NCI-H128 (cell line): Measurements from ENCODE around the gene RFTN2.
"Not testable (repeated sequence)": the region's sequence is repeated elsewhere in the genome, so short reads cannot be mapped to it uniquely, and the experiment has no call there.

Source experiments
- DNase-seq: peaks from one replicate; lab custom pipeline; 2025; ENCODE audit not compliant: unreplicated experiment; lab: John Stamatoyannopoulos, UW

RFTN2 gene

DNA sequence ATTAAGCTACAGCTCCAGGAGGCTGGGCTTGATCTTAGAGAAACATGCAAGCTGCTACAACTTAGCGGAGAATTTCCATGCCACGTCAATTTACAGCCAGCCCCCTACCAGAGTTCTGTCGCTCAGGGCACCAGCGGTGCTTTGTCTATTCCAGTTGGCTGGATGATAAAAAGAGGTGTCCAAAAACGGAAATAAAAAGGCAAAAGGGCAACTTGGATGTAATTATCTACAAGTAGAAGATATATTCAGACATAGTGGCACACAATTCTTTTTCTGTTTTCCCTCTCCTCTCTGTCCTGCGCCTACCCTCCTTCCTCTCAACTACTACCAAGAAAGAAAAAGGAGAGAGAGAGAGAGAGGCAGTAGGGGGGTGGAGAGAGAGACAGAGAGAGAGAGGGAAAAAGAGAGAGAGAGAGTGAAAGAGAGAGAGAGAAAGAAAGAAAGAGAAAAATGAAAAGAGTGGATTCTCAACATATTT, 363 bp upstream of the RFTN2 start:
- DNase-seq = no peak

GRCh38 chr2:197674591-197674990, 796 bp downstream of the RFTN2 start:
- DNase-seq = no peak

DNA sequence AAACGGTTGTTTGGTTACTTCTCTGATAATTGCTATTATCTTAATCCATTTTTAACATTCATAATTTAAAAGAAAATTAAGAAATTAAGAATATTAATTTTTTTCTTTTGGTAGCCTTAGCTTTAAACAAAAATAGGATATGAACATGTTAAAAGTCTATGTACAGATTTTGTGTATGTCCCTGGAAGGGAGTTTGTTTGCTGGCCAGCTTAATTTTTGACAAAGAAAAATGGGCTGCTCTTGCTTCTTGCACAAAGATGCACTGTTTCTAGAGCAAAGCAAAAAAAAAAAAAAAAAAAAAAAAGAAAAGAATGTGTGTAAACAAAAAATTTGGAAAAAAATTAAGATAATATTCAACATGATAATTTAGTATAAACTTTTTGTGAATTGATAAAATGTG, 1.3 kb downstream of the RFTN2 start:
- DNase-seq = no peak

- no peak for DNase-seq
These were observed 1.8 kb downstream of the RFTN2 start for GRCh38 chr2:197673606-197674005.

DNA sequence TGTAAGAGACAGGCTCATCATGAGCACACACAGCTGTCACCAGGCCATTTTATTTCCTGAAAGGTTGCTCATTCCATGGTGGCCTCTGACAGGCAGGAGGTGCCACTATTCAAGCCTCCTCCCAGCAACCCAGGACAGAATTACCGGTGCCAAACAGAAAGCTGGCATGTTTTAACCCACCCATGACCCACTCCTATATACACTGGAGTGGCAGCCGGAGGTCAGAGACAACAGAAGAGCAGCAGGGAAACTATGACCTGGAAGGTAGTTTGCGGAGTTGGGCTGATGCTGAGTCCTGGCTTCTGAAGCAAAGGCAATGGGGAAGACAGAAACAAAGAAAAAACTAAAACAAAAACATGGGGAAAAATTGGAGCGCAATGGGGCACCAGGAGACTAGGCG, 2.3 kb downstream of the RFTN2 start:
- no peak for DNase-seq

- no peak for DNase-seq
These were observed 3.0 kb downstream of the RFTN2 start for GRCh38 chr2:197672371-197672893.

- no peak for DNase-seq
These were observed 6.3 kb downstream of the RFTN2 start for GRCh38 chr2:197669077-197669476.

DNA sequence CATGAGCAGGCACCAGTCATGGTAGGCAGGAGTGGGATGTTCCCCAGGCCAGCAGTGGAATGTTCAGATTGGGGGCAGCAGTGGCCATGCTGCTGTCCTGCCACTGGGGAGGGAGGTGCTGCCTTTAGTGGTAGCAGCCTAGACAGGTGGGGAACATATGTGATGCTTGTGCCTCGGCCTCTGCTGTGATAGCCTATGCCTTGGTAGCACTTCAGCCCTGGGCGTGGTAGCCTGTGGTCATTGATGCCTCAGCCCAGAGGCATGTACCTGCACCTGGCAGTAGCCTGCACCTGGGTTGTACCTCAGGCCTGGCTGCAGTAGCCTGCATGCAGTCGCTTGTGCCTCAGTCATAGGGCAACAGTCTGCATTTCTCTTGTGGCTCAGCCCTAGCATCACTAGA, 7.1 kb downstream of the RFTN2 start:
- no peak for DNase-seq

DNA sequence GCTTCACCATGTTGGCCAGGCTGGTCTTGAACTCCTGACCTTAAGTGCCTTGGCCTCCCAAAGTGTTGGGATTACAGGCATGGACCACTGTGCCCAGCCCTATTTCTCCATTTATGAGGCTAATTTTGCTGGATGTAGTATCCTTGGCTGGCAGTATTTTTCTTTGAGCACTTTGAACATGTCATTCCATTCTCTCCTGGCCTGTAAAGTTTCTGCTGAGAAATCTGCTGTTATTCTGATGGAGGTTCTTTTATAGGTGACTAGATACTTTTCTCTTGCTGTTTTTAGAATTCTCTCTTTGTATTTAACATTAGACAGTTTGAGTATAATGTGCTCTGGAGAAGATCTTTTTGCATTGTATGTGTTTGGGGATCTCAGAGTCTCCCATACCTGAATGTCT, 9.1 kb downstream of the RFTN2 start:
- no peak for DNase-seq

- DNase-seq = no peak
These were observed 13.8 kb downstream of the RFTN2 start for GRCh38 chr2:197661626-197662025.

DNA sequence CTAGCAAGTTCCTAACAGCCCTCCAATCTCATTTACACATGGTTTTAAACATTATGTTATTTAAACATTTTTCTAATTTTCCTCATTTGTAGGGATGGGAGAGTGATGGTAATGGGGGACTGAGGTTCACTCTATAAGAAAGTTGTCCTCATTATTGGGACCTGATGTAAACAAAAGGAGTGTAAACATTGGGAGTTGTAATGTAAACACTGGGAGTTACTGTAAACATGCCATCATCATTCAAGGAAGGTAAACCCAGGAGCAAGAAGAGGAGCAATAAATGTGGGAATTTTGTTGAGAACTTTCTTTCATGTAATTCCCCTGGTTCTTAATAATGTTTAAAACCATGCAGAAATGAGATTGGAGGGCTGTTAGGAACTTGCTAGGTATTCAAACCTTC, 17.8 kb downstream of the RFTN2 start:
- no peak for DNase-seq

DNA sequence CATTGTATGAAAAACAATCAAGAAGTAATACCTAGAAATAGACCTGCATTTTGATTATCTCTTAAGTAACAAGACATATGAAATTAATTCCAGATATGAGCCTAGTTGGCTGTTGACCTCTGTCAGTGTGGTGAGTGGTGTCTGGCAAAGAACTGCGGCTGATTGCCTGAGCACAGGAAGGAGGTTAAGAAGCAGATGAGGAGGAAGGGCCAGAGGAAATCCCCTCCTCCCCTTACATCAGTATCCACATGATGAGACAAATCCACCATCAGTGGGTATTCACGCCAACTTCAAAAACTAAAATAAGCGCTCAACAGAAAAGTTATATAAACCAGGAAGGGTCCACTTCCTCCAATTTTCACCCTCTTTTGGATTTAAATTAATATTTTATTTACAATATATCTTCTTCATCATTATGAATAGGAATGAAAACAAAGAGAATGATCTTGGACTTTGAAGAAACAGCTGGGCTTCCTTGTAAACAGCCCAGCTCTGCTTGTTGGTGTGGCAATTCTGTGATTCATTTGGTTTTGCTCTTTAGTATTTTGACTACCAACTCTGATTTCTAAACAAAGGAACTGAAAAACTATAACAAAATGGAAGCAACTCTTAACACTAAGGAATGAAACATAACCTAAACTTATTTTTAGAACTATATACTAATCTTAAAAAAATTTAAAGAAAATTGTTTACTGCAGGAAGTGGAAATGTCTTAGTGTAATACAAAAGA, 27.3 kb downstream of the RFTN2 start:
- DNase-seq = no peak

DNA sequence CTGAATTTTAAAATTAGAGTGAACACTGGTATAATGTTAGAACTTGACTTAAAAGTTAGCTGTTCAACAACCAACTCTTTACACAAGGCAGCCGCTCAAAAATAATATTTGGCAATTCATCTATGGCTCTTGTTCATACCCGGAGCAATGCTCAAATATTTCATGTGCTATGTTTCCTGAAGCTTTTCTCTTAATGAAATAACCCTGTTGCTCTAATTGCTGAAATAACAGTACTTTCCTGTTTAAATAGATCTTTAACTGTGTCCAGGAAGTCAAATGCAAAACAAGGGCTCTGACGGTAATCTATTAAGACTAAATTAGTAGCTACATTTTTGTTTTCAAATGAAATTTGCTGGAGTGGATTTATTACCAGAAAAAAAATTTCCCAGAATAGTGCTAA, 33.7 kb downstream of the RFTN2 start:
- no peak for DNase-seq

GRCh38 chr2:197640571-197641122, 34.7 kb downstream of the RFTN2 start:
- not testable (repeated sequence) for DNase-seq

GRCh38 chr2:197633109-197633657, 42.2 kb downstream of the RFTN2 start:
- no peak for DNase-seq

GRCh38 chr2:197628043-197628500, 47.3 kb downstream of the RFTN2 start:
- DNase-seq = no peak

DNA sequence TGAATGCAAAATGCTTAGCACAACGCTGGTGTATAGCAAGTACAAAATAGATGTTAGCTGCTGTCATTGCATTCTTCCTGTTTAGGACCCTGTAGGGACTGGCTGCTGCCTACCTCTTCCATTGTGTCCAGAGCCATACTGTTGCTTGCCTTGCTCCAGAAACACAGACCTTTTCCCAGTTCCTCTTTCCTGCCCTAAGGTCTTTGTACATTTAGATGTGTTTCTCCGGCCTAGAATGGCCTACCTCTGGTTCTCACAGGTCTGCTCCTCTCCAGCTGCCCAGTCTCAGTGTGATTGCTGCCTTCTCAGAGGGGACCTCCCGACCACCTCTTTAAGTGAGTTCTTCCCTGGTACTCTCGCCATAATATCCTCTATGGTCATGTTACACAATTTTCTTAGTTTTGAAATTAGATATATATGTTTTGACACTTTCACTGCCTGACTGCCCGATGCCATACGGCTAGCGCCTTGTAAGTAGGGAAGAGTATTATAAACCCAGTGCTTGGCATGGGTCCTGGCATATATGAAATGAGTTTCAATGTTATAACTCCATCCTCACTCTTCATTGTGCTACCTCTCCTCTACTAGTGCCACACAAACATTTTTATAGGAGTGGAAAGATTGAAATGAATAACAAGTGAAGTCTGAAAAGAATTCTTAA, 48.3 kb downstream of the RFTN2 start:
- DNase-seq = no peak

DNA sequence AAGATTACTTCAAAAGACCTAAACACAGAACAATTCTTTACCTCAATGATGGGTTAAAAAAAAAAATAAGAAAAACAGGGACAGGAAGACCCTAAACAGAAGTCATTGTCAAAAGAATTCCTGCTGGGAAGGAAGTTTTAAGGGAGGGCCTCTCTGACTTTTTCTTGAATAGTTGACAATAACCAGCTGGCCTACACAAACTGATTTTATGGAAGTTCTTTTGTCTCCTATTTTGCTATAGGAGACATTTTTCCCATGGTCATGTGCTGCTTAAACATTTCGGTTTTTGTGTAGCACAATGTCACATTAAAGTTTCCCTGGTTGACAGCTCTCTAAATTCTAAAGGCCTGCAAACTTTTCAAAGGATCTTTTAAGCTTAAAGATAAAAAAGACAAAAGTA, 55.3 kb downstream of the RFTN2 start:
- DNase-seq = no peak

DNA sequence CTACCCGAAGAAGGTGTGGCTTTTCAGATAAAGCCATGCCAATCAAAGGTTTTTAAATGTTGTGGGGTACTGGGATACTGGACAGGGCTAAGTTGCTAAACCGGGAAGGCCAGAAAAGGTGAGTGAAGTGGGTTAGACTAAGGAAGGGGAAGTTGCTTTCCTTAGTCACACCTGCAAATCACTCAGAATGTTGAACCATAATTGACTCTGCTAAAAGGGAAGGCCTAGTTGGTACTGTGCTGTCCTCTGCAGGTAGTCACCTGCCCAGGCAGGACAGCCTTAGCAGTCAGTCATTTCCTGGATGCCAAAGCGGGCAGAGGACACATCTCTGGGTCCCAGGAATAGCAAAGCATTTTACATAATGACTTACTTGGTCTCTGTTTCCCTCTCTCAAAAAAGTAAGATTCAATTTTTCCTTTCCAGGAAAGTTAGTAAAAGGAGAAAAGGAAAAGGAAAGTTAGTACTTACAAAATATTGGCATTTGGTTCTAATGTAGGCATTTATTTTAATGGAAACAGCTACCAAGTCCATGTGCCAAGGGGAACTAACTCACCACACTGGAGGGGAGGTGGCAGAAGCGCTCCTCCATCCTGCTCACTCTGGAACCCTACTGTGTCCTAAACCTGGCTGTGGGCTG, 60.3 kb downstream of the RFTN2 start:
- DNase-seq = no peak

- DNase-seq = no peak
These were observed 60.9 kb downstream of the RFTN2 start for GRCh38 chr2:197614532-197614931.

DNA sequence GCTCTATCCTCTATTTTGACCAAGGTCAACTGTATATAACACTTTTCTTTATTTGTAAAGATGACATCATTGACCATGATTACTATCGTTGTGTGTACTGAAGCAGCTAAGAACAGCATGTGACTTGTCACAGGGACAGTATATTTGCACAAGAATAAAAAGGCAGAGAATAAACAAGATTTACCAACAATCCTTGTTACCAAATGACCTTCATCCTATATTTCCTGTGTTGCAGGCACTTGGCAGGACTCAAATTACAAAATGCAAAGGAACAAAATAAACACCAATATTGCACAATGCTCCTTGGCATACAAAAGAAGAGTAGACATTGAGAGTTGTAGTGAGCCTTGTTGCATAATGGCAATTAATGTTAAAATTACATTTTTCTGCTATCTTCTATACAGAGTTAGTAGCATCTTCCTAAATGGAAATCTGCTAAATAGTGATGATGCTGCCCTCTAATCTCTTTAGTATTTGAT, 61.8 kb downstream of the RFTN2 start:
- no peak for DNase-seq
